HepG2 (cell line): ENCODE data around the gene FBXO41. TPM values are rescaled to one million over a fixed set of nuclear protein-coding genes. Genes with fewer than 3 reads are reported as not detected.

ENCODE experiments used
- GFI1 ChIP-seq: sonication (generic); formaldehyde crosslinking; IDR thresholded peaks from 2 replicates; pipeline ENCODE4 v1.5.0; 2020; ENCODE audit warnings: missing genetic modification reagents, mild to moderate bottlenecking, borderline replicate concordance
- PHB2 ChIP-seq: fragments of 450-650 bp; IDR thresholded peaks from 2 replicates; pipeline ENCODE4 v1.6.1; 2018; ENCODE audit not compliant: partially characterized antibody
- SAFB2 ChIP-seq: sonication (generic); formaldehyde crosslinking; IDR thresholded peaks from 2 replicates; pipeline ENCODE4 v1.5.1; 2020; ENCODE audit warnings: missing genetic modification reagents, low read depth, mild to moderate bottlenecking, borderline replicate concordance
- ZNF292 ChIP-seq: sonication (generic); formaldehyde crosslinking; IDR thresholded peaks from 2 replicates; pipeline ENCODE4 v1.8.1; 2022; ENCODE audit warnings: mild to moderate bottlenecking, low read depth, missing genetic modification reagents, borderline replicate concordance
- ZNF558 ChIP-seq: sonication (generic); formaldehyde crosslinking; IDR thresholded peaks from 2 replicates; pipeline ENCODE4 v1.9.0; 2022; ENCODE audit warnings: mild to moderate bottlenecking, missing genetic modification reagents, borderline replicate concordance
- ZNF564 ChIP-seq: sonication (generic); formaldehyde crosslinking; IDR thresholded peaks from 2 replicates; pipeline ENCODE4 v1.8.1; 2023; ENCODE audit warnings: mild to moderate bottlenecking, missing genetic modification reagents
- ZNF607 ChIP-seq: sonication (generic); formaldehyde crosslinking; IDR thresholded peaks from 2 replicates; pipeline ENCODE4 v1.5.1; 2020; ENCODE audit warnings: missing genetic modification reagents, mild to moderate bottlenecking, borderline replicate concordance
- ZNF644 ChIP-seq: IDR thresholded peaks from 2 replicates; pipeline ENCODE4 v1.6.1; 2016; ENCODE audit warnings: low read depth
- ZNF776 ChIP-seq: sonication (generic); formaldehyde crosslinking; IDR thresholded peaks from 2 replicates; pipeline ENCODE4 v1.4.0; 2020; ENCODE audit warnings: mild to moderate bottlenecking, missing genetic modification reagents
- ZSCAN22 ChIP-seq: sonication (generic); formaldehyde crosslinking; IDR thresholded peaks from 2 replicates; pipeline ENCODE4 v1.4.0; 2020; ENCODE audit warnings: mild to moderate bottlenecking, missing genetic modification reagents
- polyA plus RNA-seq, 8 experiments: library from polyadenylated mRNA; depleted of rRNA in 3 of 8; stranded (reverse) in 7 of 8; unstranded in 1 of 8; fragments of >200 nt; fragmentation: Illumina TruSeq in 4 of 8; extraction: Trizol in 4 of 8; gene quantifications; 2 replicates each; pipeline versions ENCODE4 v1.2.1 to v1.2.3, GENCODE V29; 2011 to 2016; ENCODE audit warnings: low read depth in 4 of 8, missing spikeins in 1 of 8, mixed read lengths in 1 of 8; ENCODE audit not compliant: insufficient read depth in 1 of 8
- total RNA-seq, 5 experiments: library from RNA; depleted of rRNA; stranded (reverse); fragments of >200 nt; fragmentation: Illumina TruSeq; extraction: Trizol; gene quantifications; 2 replicates each; pipeline ENCODE4 v1.2.3, GENCODE V29; 2016; ENCODE audit warnings: low read depth in 1 of 5
- TF ChIP-seq, protein P1 (sequence below): sonication (generic); formaldehyde crosslinking; IDR thresholded peaks from 2 replicates; pipeline ENCODE4 v1.5.1; 2020; ENCODE audit warnings: mild to moderate bottlenecking, missing genetic modification reagents, moderate library complexity
- TF ChIP-seq, protein P2 (sequence below): sonication (generic); formaldehyde crosslinking; IDR thresholded peaks from 2 replicates; pipeline ENCODE4 v1.5.1; 2020; ENCODE audit warnings: mild to moderate bottlenecking, moderate library complexity, missing genetic modification reagents
- TF ChIP-seq, protein P3 (sequence below): sonication (generic); formaldehyde crosslinking; IDR thresholded peaks from 2 replicates; pipeline ENCODE4 v1.4.0; 2020; ENCODE audit warnings: missing genetic modification reagents
- TF ChIP-seq, protein P4 (sequence below): sonication (generic); formaldehyde crosslinking; IDR thresholded peaks from 2 replicates; pipeline ENCODE4 v1.5.0; 2020; ENCODE audit warnings: mild to moderate bottlenecking, missing genetic modification reagents

FBXO41 gene
- total and polyA plus RNA-seq, 2 of the 13 experiments (the other 11 are each of a cell fraction or from before 2014, with no cell fraction given): 4.2 to 10.3 TPM

DNA sequence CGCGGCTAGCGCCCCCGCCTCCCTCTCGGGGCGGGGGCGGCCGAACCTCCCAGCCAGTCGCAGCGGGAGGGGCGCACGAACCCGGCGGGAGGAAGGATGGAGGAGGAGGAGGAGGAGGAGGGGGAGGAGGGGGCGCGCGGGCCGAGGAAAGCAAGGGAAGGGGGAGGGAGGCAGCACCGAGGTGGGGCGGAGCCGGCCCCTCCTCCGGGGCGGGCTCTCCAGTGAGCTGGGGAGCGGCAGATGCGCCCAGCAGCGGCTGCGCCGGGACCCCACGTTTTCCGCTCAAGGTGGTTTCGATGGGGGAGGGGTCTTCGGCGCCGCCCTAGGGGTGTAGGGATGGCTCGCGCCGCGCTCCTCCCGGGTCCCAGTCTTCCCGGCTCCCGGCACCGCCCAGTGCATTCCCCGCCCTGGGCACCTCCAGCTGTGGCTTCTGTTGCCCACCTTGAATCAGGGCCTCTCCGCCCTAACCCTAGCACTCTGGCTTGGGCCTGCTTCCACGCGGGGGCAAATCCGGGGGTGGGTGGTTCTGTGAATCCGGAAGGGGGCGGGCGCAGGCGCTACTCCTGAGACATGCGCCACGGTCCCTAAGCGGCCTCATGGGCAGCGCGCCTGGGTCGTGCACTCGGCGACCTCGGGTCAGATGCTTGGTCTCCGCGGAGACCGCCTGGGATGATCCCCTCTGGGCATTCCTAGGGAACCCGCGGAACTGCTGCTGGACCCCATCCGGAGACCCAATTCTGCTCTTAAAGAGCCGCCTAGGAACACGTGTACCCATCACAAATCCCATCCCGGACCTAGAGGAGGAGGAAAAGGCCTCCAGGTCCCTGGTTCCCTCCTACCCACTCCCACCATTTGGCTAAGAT is at the start of gene FBXO41 (continued):
- TF ChIP-seq, protein P1, sequence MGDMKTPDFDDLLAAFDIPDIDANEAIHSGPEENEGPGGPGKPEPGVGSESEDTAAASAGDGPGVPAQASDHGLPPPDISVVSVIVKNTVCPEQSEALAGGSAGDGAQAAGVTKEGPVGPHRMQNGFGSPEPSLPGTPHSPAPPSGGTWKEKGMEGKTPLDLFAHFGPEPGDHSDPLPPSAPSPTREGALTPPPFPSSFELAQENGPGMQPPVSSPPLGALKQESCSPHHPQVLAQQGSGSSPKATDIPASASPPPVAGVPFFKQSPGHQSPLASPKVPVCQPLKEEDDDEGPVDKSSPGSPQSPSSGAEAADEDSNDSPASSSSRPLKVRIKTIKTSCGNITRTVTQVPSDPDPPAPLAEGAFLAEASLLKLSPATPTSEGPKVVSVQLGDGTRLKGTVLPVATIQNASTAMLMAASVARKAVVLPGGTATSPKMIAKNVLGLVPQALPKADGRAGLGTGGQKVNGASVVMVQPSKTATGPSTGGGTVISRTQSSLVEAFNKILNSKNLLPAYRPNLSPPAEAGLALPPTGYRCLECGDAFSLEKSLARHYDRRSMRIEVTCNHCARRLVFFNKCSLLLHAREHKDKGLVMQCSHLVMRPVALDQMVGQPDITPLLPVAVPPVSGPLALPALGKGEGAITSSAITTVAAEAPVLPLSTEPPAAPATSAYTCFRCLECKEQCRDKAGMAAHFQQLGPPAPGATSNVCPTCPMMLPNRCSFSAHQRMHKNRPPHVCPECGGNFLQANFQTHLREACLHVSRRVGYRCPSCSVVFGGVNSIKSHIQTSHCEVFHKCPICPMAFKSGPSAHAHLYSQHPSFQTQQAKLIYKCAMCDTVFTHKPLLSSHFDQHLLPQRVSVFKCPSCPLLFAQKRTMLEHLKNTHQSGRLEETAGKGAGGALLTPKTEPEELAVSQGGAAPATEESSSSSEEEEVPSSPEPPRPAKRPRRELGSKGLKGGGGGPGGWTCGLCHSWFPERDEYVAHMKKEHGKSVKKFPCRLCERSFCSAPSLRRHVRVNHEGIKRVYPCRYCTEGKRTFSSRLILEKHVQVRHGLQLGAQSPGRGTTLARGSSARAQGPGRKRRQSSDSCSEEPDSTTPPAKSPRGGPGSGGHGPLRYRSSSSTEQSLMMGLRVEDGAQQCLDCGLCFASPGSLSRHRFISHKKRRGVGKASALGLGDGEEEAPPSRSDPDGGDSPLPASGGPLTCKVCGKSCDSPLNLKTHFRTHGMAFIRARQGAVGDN (CRISPR knock-in tag): peak; percentile 81
- 0 out of 2 replicates have a peak, but pooled peaks have one; percentile 23 for TF ChIP-seq ZSCAN22 (CRISPR knock-in tag)
- peak; percentile 60 for TF ChIP-seq ZNF776
- TF ChIP-seq ZNF644 (CRISPR knock-in tag): no peak
- TF ChIP-seq ZNF607: peak; percentile 69; the same call in 1 of the 2 replicates
- TF ChIP-seq, protein P2, sequence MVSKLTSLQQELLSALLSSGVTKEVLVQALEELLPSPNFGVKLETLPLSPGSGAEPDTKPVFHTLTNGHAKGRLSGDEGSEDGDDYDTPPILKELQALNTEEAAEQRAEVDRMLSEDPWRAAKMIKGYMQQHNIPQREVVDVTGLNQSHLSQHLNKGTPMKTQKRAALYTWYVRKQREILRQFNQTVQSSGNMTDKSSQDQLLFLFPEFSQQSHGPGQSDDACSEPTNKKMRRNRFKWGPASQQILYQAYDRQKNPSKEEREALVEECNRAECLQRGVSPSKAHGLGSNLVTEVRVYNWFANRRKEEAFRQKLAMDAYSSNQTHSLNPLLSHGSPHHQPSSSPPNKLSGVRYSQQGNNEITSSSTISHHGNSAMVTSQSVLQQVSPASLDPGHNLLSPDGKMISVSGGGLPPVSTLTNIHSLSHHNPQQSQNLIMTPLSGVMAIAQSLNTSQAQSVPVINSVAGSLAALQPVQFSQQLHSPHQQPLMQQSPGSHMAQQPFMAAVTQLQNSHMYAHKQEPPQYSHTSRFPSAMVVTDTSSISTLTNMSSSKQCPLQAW: peak; percentile 33; the same call in 1 of the 2 replicates
- peak; percentile 12; the same call in 1 of the 2 replicates for TF ChIP-seq SAFB2 (CRISPR knock-in tag)
- TF ChIP-seq, protein P3, sequence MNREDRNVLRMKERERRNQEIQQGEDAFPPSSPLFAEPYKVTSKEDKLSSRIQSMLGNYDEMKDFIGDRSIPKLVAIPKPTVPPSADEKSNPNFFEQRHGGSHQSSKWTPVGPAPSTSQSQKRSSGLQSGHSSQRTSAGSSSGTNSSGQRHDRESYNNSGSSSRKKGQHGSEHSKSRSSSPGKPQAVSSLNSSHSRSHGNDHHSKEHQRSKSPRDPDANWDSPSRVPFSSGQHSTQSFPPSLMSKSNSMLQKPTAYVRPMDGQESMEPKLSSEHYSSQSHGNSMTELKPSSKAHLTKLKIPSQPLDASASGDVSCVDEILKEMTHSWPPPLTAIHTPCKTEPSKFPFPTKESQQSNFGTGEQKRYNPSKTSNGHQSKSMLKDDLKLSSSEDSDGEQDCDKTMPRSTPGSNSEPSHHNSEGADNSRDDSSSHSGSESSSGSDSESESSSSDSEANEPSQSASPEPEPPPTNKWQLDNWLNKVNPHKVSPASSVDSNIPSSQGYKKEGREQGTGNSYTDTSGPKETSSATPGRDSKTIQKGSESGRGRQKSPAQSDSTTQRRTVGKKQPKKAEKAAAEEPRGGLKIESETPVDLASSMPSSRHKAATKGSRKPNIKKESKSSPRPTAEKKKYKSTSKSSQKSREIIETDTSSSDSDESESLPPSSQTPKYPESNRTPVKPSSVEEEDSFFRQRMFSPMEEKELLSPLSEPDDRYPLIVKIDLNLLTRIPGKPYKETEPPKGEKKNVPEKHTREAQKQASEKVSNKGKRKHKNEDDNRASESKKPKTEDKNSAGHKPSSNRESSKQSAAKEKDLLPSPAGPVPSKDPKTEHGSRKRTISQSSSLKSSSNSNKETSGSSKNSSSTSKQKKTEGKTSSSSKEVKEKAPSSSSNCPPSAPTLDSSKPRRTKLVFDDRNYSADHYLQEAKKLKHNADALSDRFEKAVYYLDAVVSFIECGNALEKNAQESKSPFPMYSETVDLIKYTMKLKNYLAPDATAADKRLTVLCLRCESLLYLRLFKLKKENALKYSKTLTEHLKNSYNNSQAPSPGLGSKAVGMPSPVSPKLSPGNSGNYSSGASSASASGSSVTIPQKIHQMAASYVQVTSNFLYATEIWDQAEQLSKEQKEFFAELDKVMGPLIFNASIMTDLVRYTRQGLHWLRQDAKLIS (CRISPR knock-in tag): no peak
- TF ChIP-seq, protein P4, sequence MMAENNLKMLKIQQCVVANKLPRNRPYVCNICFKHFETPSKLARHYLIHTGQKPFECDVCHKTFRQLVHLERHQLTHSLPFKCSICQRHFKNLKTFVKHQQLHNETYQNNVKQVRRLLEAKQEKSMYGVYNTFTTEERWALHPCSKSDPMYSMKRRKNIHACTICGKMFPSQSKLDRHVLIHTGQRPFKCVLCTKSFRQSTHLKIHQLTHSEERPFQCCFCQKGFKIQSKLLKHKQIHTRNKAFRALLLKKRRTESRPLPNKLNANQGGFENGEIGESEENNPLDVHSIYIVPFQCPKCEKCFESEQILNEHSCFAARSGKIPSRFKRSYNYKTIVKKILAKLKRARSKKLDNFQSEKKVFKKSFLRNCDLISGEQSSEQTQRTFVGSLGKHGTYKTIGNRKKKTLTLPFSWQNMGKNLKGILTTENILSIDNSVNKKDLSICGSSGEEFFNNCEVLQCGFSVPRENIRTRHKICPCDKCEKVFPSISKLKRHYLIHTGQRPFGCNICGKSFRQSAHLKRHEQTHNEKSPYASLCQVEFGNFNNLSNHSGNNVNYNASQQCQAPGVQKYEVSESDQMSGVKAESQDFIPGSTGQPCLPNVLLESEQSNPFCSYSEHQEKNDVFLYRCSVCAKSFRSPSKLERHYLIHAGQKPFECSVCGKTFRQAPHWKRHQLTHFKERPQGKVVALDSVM (CRISPR knock-in tag): peak; percentile 36; the same call in 1 of the 2 replicates
- TF ChIP-seq ZNF564: peak; percentile 65; the same call in 1 of the 2 replicates
- peak; percentile 56; the same call in 1 of the 2 replicates for TF ChIP-seq GFI1 (CRISPR knock-in tag)
- no peak for TF ChIP-seq ZNF558 (CRISPR knock-in tag)
- TF ChIP-seq ZNF292 (CRISPR knock-in tag): no peak
- no peak for TF ChIP-seq PHB2
